Naive B cell (primary cell): ENCODE results near the gene MSANTD1. TPM values are rescaled to one million over a fixed set of nuclear protein-coding genes. Genes with fewer than 3 reads are reported as not detected.

Experiments
- ATAC-seq, 2 donors: fragments of 150-1000 bp; cut with Tn5 transposase; 2 replicates each; pipeline ENCODE4 v1.10.0; 2021; ENCODE audit warnings: low read depth in 2 of 2, mild to moderate bottlenecking in 2 of 2, moderate library complexity in 2 of 2
- DNase-seq: peaks from one replicate; pipeline ENCODE4 v3.0.0; 2022
- H3K27ac Mint-ChIP-seq, 6 donors: one replicate each; pipeline ENCODE4 v1.8.0; 2020 to 2022; ENCODE audit warnings: mild to moderate bottlenecking in 6 of 6, mixed read lengths in 6 of 6, moderate library complexity in 5 of 6, inconsistent platforms in 2 of 6
- H3K27me3 Mint-ChIP-seq, 3 donors: one replicate each; pipeline ENCODE4 v1.8.0; 2021 to 2022; ENCODE audit warnings: mixed read lengths in 3 of 3, mild to moderate bottlenecking in 1 of 3
- H3K36me3 Mint-ChIP-seq, 2 donors: one replicate each; pipeline ENCODE4 v1.8.0; 2020 to 2022; ENCODE audit warnings: mixed read lengths in 2 of 2, inconsistent platforms in 1 of 2, mild to moderate bottlenecking in 1 of 2
- H3K4me1 Mint-ChIP-seq, 3 donors: one replicate each; pipeline ENCODE4 v1.8.0; 2020 to 2022; ENCODE audit warnings: mixed read lengths in 3 of 3, inconsistent platforms in 1 of 3, mild to moderate bottlenecking in 1 of 3, moderate library complexity in 1 of 3
- H3K4me3 Mint-ChIP-seq, 8 donors: one replicate each; pipeline ENCODE4 v1.8.0; 2020 to 2022; ENCODE audit warnings: mild to moderate bottlenecking in 8 of 8, mixed read lengths in 8 of 8, moderate library complexity in 8 of 8, inconsistent platforms in 2 of 8
- H3K9me3 Mint-ChIP-seq, 7 donors: one replicate each; pipeline ENCODE4 v1.8.0; 2020 to 2022; ENCODE audit warnings: mixed read lengths in 7 of 7, mild to moderate bottlenecking in 5 of 7, inconsistent platforms in 2 of 7, moderate library complexity in 1 of 7
- polyA plus RNA-seq, 6 donors: library from polyadenylated mRNA; unstranded; fragments of 300-500 nt; fragmentation: Illumina TruSeq; gene quantifications; one replicate each; pipeline ENCODE4 v1.2.3, GENCODE V29; 2021; ENCODE audit warnings: low read depth in 6 of 6

The MSANTD1 gene
- under 1 TPM in 2 of 6 donors, not detected in 4; 0.12 to 0.14 TPM for polyA plus RNA-seq

DNA sequence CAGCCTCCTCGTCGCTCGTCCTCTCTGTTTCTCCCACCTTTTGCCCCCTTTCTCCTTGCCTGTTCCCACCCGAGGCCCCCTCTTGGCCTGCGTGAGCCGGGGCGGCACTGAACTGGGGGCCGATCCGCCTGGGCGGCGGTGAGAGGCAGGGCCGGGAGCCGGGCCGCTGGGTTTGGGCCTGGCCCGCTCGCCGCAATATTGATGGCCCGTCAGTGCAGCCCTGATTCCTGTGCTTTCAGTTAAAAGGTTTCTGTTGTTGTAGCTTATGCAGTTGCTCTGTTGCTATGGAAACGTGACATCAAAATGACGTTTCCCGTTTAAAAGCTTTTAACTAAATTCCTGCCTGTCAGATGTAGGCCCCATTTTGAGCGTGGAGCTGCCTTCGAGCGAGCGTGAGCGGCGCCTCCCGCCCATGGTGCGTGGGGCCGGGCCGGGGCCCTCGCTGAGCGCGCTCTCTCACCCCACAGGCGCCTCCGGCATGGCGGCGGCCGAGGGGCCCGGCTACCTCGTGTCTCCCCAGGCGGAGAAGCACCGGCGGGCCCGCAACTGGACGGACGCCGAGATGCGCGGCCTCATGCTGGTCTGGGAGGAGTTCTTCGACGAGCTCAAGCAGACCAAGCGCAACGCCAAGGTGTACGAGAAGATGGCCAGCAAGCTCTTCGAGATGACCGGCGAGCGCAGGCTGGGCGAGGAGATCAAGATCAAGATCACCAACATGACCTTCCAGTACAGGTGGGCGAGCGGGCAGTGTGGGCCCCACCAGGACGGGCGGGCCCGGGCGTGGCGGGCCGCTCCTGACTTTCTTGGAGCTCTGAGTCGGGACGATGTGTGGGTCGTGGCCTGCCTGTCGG is at the start of gene MSANTD1:
MSANTD1 (plus strand) TSS at position 349 of the 851 bp plus-strand sequence; CDS start at position 413, 64 bp downstream.
- no peaks in the 10 kb centered on the region for H3K27me3 Mint-ChIP-seq
- no peak within 1 kb of the TSS for H3K4me3 Mint-ChIP-seq
- H3K4me1 Mint-ChIP-seq, result no peaks in the 10 kb centered on the region
- no peak for ATAC-seq
- H3K36me3 Mint-ChIP-seq, result no peaks in the 10 kb centered on the region
- no peaks in the 10 kb centered on the region for H3K9me3 Mint-ChIP-seq
- H3K27ac Mint-ChIP-seq, result no peak within 1 kb of the TSS
- DNase-seq, result no peak

GRCh38 chr4:3199653-3200422 is 49.1 kb upstream of the MSANTD1 start:
- H3K27ac Mint-ChIP-seq, result no peak overlapping the region

GRCh38 chr4:3200423-3201090 is 48.4 kb upstream of the MSANTD1 start:
- DNase-seq (no peak), ATAC-seq (no peak)
- peak overlapping the region in 1 of 6 donors; percentile 77 for H3K27ac Mint-ChIP-seq
- H3K4me3 Mint-ChIP-seq, result no peak overlapping the region
- H3K4me1 Mint-ChIP-seq, result peaks cover 17 to 26% (median 21%) of the 10 kb centered on the region in 3 donors
- H3K27me3 Mint-ChIP-seq, result no peaks in the 10 kb centered on the region
- H3K9me3 Mint-ChIP-seq, result no peaks in the 10 kb centered on the region
- peaks cover 0 to 21% of the 10 kb centered on the region in 2 donors for H3K36me3 Mint-ChIP-seq

More at GRCh38 chr4:3199653-3200422, 49.1 kb upstream of the MSANTD1 start:
- no peaks in the 10 kb centered on the region for H3K27me3 Mint-ChIP-seq
- H3K36me3 Mint-ChIP-seq, result peaks cover 0 to 21% of the 10 kb centered on the region in 2 donors
- no peaks in the 10 kb centered on the region for H3K9me3 Mint-ChIP-seq
- DNase-seq, result no peak
- peaks cover 17 to 31% (median 21%) of the 10 kb centered on the region in 3 donors for H3K4me1 Mint-ChIP-seq
- no peak for ATAC-seq
- H3K4me3 Mint-ChIP-seq, result no peak overlapping the region

- DNase-seq, result peak; percentile 9
- H3K4me1 Mint-ChIP-seq, result peaks cover 17 to 22% (median 19%) of the 10 kb centered on the region in 3 donors
- H3K27ac Mint-ChIP-seq, result peak overlapping the region in 5 of 6 donors; percentile 47 to 89 (median 77)
- peak overlapping the region in 4 of 8 donors; percentile 12 to 70 (median 46) for H3K4me3 Mint-ChIP-seq
- ATAC-seq, result peak; percentile 74 to 85
- H3K36me3 Mint-ChIP-seq, result peaks cover under 1 to 24% of the 10 kb centered on the region in 2 donors
- no peaks in the 10 kb centered on the region for H3K27me3 Mint-ChIP-seq
- no peaks in the 10 kb centered on the region for H3K9me3 Mint-ChIP-seq
Observed at GRCh38 chr4:3201718-3202702, 46.9 kb upstream of the MSANTD1 start.

DNA sequence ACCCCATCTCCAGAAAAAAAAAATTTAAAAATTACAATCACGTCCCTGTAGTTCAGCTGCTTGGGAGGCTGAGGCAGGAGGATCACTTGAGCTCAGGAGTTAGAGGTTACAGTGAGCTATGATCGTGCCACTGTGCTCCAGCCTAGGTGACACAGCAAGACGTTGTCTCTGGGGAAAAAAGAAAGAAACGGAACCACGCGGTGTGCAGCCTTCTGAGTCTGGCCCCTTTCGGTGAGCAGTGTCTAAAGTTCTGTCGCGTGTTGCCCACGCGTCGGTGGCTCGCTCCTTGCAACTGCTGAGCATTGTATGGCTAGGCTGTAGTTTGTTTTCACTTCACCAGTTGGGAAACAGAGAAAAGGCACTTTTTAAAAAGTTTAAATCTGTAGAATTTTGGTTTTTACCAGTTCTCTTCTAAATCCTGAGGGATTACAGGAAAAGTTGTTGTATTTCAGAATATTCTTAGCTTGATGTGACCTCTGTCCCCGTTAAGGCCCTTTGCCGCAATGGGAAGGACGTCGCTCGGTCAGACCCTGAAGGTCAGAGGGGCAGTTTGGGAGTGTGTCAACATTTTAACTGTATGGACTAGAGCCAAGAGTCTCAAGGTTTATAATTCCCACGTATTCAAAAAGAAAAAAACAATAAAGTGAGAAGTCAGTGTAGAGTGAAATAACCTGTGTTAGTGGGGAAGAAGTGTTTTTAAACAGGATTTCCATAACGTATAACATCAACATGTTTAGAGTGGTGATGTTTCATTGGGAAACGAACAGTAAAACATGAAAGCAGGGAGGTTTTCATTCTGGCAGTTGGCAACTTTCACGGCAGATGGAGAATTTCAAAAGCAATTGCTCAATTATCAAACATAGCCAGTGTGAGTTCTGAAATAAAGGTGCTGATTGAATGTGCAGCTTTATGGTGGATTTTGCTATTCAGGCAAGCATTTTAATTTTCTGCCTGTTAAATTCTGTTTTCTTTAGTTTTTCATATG is 45.8 kb upstream of the MSANTD1 start:
- peaks cover 17 to 19% (median 19%) of the 10 kb centered on the region in 3 donors for H3K4me1 Mint-ChIP-seq
- peak overlapping the region in 3 of 8 donors; percentile 12 to 70 (median 55) for H3K4me3 Mint-ChIP-seq
- peaks cover 4 to 24% of the 10 kb centered on the region in 2 donors for H3K36me3 Mint-ChIP-seq
- ATAC-seq (peak; percentile 66 to 83), DNase-seq (no peak)
- H3K27ac Mint-ChIP-seq, result peak overlapping the region; percentile 47 to 88 (median 64)
- H3K9me3 Mint-ChIP-seq, result no peaks in the 10 kb centered on the region
- no peaks in the 10 kb centered on the region for H3K27me3 Mint-ChIP-seq

DNA sequence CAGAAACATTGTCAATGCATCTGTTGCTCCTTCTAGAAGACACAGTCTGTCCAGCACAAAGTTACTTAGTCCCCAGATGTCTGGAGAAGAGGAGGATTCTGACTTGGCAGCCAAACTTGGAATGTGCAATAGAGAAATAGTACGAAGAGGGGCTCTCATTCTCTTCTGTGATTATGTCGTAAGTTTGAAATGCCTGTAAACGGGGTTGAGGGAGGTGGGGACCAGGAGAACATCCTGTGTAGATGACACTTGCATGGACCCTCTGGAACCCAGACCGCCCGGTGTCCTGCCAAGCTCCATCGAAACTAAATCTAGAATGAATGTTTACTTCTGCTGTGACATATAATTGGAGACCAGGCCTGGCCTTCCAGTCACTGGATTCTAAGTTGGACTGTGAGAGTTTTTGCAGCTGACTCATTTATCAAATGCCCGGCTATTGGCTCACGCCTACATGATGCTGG is 45.0 kb upstream of the MSANTD1 start:
- Mint-ChIP-seq H3K27ac (no peak overlapping the region), H3K4me1 (peaks cover 17 to 19% (median 19%) of the 10 kb centered on the region in 3 donors), H3K27me3 (no peaks in the 10 kb centered on the region), H3K4me3 (peak overlapping the region in 1 of 8 donors; percentile 22), H3K36me3 (peaks cover 4 to 33% of the 10 kb centered on the region in 2 donors), H3K9me3 (no peaks in the 10 kb centered on the region)
- DNase-seq (no peak), ATAC-seq (no peak)

GRCh38 chr4:3205995-3206394 is 43.0 kb upstream of the MSANTD1 start:
- H3K27ac Mint-ChIP-seq, result no peak overlapping the region
- no peaks in the 10 kb centered on the region for H3K27me3 Mint-ChIP-seq
- H3K4me1 Mint-ChIP-seq, result peaks cover 17 to 19% (median 19%) of the 10 kb centered on the region in 3 donors
- H3K36me3 Mint-ChIP-seq, result peaks cover 13 to 44% of the 10 kb centered on the region in 2 donors
- H3K4me3 Mint-ChIP-seq, result no peak overlapping the region
- ATAC-seq (no peak), DNase-seq (no peak)
- H3K9me3 Mint-ChIP-seq, result no peaks in the 10 kb centered on the region

- Mint-ChIP-seq H3K27me3 (no peaks in the 10 kb centered on the region), H3K36me3 (peaks cover 13 to 44% of the 10 kb centered on the region in 2 donors), H3K27ac (no peak overlapping the region), H3K4me3 (no peak overlapping the region), H3K4me1 (peaks cover 17 to 19% (median 18%) of the 10 kb centered on the region in 3 donors), H3K9me3 (no peaks in the 10 kb centered on the region)
- ATAC-seq (no peak), DNase-seq (no peak)
Observed at GRCh38 chr4:3206439-3207100, 42.4 kb upstream of the MSANTD1 start.

- Mint-ChIP-seq H3K27me3 (no peaks in the 10 kb centered on the region), H3K36me3 (peaks cover 13 to 44% of the 10 kb centered on the region in 2 donors), H3K4me3 (no peak overlapping the region), H3K9me3 (no peaks in the 10 kb centered on the region), H3K27ac (no peak overlapping the region), H3K4me1 (peaks cover 7 to 8% (median 8%) of the 10 kb centered on the region in 3 donors)
- DNase-seq (no peak), ATAC-seq (no peak)
Observed at GRCh38 chr4:3207531-3208037, 41.4 kb upstream of the MSANTD1 start.

DNA sequence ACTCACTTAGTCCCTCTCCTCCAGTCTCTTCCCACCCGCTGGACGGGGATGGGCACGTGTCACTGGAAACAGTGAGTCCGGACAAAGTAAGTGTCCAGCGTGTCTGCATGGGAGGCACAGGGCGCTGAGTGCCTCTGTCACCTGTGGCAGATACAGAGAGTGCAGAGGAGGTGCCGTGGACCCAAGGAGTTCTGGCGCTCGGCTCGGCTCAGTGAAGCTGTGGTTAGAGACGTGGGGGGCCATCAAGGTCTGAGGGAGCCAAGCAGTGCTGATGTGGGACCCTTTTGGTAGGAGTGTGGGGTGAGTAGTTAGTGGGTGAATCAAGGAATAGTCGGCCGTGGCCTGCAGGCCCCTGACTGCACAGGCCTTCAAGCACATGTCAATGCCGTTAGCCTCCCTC is 40.1 kb upstream of the MSANTD1 start:
- Mint-ChIP-seq H3K27me3 (no peaks in the 10 kb centered on the region), H3K36me3 (peaks cover 13 to 36% of the 10 kb centered on the region in 2 donors), H3K9me3 (no peaks in the 10 kb centered on the region), H3K4me1 (no peaks in the 10 kb centered on the region), H3K27ac (no peak overlapping the region), H3K4me3 (no peak overlapping the region)
- ATAC-seq, result no peak
- DNase-seq, result no peak
